Measurements from ENCODE around the gene SNX22.

DNA sequence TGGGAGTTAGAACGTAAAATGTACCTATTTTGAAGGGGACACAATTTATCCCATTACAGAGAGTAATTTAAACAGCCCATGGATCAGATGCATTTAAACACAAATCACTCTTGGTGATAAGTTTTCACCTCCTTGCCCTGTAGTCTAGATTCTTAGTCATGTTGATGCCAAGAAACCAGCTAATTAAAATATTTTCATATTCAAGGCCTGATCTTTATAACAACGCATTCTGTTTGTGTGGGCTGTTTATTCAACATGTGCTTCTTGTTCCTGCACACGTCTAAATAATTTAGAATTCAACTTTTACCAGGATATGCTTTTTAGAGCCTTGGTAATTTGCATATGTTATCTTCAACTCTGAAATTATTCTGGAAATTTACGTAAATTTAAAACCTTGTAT is 29.9 kb upstream of the SNX22 start:
- TF ChIP-seq, protein P1, sequence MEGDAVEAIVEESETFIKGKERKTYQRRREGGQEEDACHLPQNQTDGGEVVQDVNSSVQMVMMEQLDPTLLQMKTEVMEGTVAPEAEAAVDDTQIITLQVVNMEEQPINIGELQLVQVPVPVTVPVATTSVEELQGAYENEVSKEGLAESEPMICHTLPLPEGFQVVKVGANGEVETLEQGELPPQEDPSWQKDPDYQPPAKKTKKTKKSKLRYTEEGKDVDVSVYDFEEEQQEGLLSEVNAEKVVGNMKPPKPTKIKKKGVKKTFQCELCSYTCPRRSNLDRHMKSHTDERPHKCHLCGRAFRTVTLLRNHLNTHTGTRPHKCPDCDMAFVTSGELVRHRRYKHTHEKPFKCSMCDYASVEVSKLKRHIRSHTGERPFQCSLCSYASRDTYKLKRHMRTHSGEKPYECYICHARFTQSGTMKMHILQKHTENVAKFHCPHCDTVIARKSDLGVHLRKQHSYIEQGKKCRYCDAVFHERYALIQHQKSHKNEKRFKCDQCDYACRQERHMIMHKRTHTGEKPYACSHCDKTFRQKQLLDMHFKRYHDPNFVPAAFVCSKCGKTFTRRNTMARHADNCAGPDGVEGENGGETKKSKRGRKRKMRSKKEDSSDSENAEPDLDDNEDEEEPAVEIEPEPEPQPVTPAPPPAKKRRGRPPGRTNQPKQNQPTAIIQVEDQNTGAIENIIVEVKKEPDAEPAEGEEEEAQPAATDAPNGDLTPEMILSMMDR (IDR thresholded peaks at IDR 0.05): no peak
- TF ChIP-seq POLR2A (IDR thresholded peaks at IDR 0.05): no peak

All from prostate gland (tissue), 2 donors.